COR-L47 (cell line): ENCODE data around the gene LPP.

Experiments
- DNase-seq: peaks from one replicate; lab custom pipeline; 2025; lab: John Stamatoyannopoulos, UW

The LPP gene

GRCh38 chr3:188196232-188196990 lies 42.5 kb downstream of the LPP start:
- DNase-seq: no peak

- DNase-seq: no peak
Observed at GRCh38 chr3:188197388-188197847, 43.5 kb downstream of the LPP start.

DNA sequence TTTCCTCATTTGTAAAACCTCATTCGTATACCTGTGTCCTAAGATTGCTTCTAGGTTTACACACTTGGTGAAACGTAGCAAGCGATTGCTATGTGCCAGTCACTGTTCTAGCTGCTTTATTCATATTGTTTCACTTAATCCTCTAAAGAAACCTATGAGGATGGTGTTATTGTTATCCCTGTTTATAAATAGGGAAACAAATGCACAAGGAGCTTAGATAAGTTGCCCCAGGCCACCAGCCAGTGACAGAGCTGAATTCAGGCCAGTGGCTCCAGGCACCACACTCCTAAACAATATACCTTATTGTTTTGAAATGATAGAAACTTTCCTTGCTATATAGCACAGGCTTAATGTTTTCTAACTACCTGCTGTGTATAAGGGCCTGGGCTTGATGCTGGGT lies 44.0 kb downstream of the LPP start:
- no peak for DNase-seq

- no peak for DNase-seq
Observed at GRCh38 chr3:188198760-188199327, 44.9 kb downstream of the LPP start.

DNA sequence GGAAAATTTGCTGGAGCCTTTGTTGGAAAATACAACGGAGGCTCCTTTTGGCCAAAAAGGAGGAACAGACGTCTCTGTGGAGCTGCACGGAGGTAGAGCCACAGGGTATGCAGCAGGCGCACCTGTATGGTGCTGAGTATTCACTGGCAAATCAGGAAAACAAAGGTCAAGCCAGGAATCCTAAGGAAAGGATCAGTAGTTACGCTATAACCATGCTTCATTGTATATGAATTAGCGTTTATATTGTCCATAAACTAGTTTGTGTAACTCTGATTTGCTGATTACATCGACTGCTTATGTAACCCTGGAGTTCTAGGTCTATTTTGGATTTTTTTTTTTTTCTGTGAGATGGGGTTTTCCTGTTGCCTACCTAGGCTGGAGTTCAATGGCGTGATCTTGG lies 45.4 kb downstream of the LPP start:
- no peak for DNase-seq

DNA sequence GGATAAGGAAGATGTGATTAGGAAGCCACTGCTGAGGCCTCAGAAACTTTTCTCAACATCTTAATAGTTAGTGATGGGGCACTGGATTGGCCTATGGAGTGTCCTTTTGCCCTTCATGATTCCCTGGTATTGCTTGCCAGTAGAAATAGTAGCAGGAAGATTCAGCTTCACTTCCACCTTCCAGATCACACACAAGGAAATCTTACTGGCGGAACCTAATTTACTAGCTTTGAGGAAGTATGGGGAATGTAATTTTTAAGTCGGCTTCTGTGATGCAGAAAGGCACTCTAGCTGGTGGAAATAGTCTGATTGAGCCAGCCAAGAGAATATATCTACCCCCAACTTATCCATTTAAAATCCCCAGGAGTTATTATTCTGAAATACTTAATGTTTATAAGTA lies 46.5 kb downstream of the LPP start:
- DNase-seq: no peak

DNA sequence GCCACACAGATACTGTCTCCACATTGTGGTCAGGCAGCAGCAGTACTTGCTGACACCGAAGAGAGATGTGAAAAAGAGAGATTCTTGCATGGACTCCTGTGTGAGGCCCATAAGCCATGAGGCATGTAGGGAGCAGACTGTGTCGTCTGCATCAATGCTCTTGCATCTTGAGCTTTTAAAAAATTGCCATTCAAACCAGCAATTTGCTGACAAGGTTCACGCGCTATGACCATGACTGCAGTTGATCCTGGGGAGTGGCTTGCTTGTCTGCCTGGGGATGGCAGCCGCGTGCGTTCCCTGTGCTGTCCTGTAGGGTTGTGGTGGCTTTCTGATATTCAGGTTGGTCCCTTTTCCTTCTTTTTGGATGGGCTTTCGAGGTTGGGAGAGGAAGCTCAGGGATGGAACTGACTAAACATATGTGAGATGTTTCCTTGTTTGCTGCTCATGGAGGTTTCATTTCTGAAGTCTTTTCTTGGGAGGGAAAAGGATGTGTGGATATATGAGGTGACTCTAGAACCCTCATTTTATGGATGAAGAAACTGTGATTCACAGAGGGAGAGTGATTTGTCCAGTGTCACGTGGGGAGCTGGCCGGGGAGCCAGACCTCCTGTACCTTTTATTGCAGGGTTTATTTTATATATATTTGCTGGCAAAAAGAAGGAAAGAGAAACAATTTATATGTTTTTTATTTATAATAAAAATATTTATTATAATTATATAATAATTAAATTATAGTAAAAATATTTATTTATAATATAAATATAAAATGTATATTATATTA lies 48.6 kb downstream of the LPP start:
- no peak for DNase-seq

DNA sequence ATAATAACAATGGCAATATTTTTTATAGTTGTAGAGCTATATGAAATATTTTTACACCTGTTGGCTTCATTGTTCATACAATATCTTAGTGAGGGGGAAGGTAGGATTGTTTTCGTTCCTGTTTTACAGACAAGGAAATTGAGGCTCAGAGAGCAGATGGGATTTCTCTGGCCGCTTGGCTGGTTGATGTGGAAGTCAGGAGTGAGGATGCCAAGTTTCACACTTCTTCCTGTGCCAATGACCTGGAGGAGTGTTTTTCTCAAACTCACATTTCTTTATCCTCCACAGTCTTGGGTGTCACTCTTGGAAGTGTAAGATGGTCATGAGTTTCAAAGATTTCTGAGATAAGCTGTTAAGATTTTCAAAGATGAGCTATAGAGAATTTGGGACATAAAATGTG lies 50.6 kb downstream of the LPP start:
- DNase-seq: no peak

DNA sequence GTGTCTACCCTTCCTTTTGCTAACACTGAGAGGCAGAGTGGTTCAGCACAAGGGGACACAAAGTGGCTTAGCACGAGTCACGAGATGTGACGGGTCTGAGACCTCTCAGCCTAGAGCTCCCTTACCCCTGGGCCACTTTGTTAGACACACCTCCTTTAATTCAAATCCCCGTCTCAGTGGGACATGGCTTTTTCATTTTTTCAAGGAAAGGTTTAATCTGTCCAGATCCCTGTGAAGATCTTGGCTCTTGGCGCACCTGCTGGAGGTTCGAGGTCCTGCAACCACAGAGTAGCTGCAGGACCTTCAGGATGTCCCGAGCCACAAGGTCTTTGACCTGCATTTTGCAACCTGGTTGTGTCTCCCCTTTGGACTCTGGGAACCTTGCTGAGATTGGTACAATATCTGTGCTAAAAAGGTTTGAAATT lies 52.0 kb downstream of the LPP start:
- no peak for DNase-seq

DNA sequence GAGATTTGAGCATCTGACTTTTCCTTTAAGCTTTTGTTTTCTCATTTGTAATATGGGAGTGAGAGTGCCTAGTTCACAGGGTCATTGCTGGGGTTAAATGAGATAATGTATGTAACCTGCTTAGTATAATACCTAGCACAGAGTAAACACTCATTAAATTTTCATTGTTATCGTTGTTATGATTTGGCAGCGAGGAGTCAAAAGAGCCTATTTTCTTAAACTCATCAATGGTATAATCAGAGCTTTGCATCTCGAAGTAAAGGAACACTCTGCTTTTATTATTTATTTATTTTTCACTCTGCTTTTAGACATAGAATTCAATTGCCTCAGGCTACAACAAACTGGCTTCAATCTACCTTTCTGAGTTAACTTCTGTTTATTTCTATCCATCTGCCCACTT lies 52.8 kb downstream of the LPP start:
- DNase-seq: no peak

- no peak for DNase-seq
Observed at GRCh38 chr3:188207941-188208515, 54.1 kb downstream of the LPP start.

DNA sequence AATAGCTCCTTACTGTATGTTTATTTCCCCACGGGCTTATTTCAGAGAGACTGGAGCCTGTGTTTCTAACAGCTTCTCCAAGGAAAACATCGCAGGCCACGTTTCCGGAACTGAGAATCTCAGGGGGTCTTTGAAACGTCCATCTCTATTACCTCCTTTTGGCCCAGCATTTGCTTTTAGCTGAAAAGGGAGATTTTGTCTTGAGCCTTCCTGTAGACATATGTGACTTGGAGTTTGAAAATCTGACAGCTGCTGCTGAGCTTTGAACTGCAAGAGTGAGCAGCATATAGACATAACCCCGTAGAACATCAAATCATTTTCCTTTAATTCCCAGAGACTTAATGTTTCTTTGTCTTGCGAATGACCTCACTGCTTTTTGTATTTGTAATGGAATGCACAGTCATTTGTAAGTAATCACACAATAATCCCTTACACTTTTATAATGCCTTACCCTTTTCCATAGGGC lies 54.6 kb downstream of the LPP start:
- no peak for DNase-seq

GRCh38 chr3:188209034-188209433 lies 55.1 kb downstream of the LPP start:
- no peak for DNase-seq

DNA sequence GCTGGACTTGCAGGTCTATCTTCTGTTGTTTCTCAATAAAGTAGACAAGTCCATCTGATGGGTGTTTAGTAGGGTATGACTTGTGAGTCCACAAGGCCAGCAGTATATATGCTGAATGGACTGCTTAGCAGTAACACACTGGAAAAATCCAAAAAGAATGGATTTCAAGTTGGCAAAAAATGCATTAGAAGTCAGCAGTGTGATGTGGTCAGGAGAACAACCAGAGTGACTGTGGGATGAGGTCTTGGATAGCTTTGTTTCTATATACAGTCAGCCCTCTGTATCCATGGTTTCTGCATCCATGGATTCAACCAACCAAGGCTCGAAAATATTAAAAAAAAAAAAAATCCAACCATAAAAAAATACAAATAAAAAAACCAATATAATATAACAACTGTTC lies 55.8 kb downstream of the LPP start:
- DNase-seq: no peak

DNA sequence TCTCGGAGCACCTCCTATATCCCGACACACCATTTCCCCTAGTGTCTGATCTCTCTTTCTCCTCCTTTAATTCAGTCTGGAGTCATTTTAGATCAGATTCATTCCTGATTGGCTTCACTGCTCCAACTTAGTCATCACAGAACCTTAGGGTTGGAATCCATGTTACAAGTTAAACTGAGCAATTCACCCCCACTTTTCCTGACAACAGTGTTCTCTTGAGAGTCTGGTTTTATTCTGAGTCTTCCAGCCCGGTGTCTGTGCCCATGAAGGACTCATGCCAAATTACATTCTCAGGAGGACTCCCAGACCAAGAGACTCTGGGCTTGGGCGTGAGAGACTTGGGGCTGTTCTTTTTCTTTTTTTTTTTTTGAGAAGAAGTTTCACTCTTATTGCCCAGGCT lies 57.5 kb downstream of the LPP start:
- no peak for DNase-seq

GRCh38 chr3:188212308-188212969 lies 58.5 kb downstream of the LPP start:
- no peak for DNase-seq

- DNase-seq: no peak
Observed at GRCh38 chr3:188214442-188214841, 60.5 kb downstream of the LPP start.

- DNase-seq: no peak
Observed at GRCh38 chr3:188215129-188215528, 61.2 kb downstream of the LPP start.

GRCh38 chr3:188217011-188217463 lies 63.1 kb downstream of the LPP start:
- DNase-seq: no peak

DNA sequence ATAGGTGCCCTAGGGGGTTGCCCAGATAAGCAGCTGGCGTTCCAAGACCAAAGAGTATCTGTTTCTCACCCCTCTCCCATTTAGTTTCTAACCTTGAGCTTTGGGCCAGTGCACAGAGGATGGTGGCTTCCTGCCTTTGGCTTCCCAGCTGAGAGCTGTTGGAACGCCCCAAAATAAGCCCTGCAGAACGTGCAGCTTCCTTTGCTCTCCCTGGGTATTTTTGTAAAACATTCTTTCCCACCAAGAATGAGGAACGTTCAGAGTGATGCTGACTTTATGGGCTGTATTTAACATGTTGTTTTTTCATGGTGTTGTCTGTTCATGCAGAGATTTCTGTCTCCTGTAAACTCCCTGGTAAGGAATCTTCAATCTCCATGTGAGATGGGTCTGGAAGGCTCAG lies 63.8 kb downstream of the LPP start:
- no peak for DNase-seq

GRCh38 chr3:188218603-188219002 lies 64.6 kb downstream of the LPP start:
- DNase-seq: no peak

DNA sequence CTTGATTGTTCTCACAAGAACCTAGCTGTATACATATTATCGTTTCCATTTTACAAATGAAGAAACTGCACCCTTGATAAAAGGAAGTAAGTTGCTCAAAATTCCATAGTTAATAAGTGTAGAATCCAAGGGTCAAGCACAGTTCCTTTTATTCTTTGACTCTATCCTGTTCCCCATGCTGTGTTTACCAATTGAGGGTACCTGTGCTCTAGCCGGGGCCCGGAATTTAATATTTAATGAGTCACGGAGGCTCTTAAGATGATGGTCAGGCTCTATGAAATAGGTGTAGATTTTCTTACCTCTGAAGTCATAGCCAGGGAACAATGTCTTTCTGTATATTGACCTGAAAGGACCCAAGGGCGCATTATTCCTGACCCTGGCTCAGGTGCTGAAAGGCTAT lies 65.2 kb downstream of the LPP start:
- DNase-seq: no peak
